Heart right ventricle (tissue), 16 donors: Measurements from ENCODE around the gene FBXL20. TPM values are rescaled to one million over a fixed set of nuclear protein-coding genes. Genes with fewer than 3 reads are reported as not detected.

Experiments
- ATAC-seq, 8 donors: fragments of 200-7000 bp; cut with Tn5 transposase; one replicate each; pipeline ENCODE4 v1.9.1; 2020; ENCODE audit warnings: mild to moderate bottlenecking in 8 of 8, moderate library complexity in 8 of 8, moderate number of reproducible peaks in 1 of 8
- DNase-seq, 2 donors: peaks; one replicate each; pipeline ENCODE4 v3.0.0-alpha.2; 2020
- H3K27ac ChIP-seq, 10 donors: fragments of 200-600 bp; sonication (generic) in 2 of 10; one replicate each; pipeline versions ENCODE4 v1.5.0 to v1.8.0; 2020 to 2022; ENCODE audit warnings: mild to moderate bottlenecking in 3 of 10
- H3K27me3 ChIP-seq, 7 donors: fragments of 200-600 bp; one replicate each; pipeline ENCODE4 v1.8.0; 2021 to 2022; ENCODE audit warnings: mild to moderate bottlenecking in 2 of 7
- H3K36me3 ChIP-seq, 9 donors: fragments of 200-600 bp; sonication (generic) in 1 of 9; one replicate each; pipeline versions ENCODE4 v1.5.0 to v1.8.0; 2020 to 2022; ENCODE audit warnings: mild to moderate bottlenecking in 2 of 9
- H3K4me1 ChIP-seq, 9 donors: fragments of 200-600 bp; sonication (generic) in 1 of 9; one replicate each; pipeline versions ENCODE4 v1.5.0 to v1.8.0; 2020 to 2022; ENCODE audit warnings: mild to moderate bottlenecking in 4 of 9
- H3K4me3 ChIP-seq, 10 donors: fragments of 200-600 bp; sonication (generic) in 2 of 10; one replicate each; pipeline versions ENCODE4 v1.5.0 to v1.8.0; 2020 to 2022; ENCODE audit warnings: mild to moderate bottlenecking in 7 of 10, moderate library complexity in 2 of 10
- H3K9me3 ChIP-seq, 11 donors: fragments of 200-600 bp in 10 of 11; sonication (generic) in 2 of 11; one replicate each; pipeline versions ENCODE4 v1.5.0 to v1.8.0; 2013 to 2022; ENCODE audit warnings: mild to moderate bottlenecking in 2 of 11, control low read depth in 1 of 11, moderate library complexity in 1 of 11
- WGBS, 2 donors: extraction: QIAGEN DNeasy Blood & Tissue Kit; methylation state at CpG; one replicate each; pipeline ENCODE4 v1.1.7; 2013; ENCODE audit warnings: inconsistent platforms in 1 of 2; 5-methylcytosine and 5-hydroxymethylcytosine counted together
- intact Hi-C, 10 donors: fragments of 100-400 bp; cut with DNase I; formaldehyde crosslinking; loops; one replicate each; pipeline versions ENCODE4 v1.11.1 to v1.14.2; 2022
- polyA plus RNA-seq, 2 donors: library from polyadenylated mRNA; stranded (reverse); fragments of 200-250 nt; gene quantifications; one replicate each; pipeline ENCODE4 v1.2.3, GENCODE V29; 2013
- total RNA-seq, 10 donors: library from RNA; stranded (reverse); fragmentation: NEBNext Ultra II Directional in 3 of 10; extraction: Animal tissue kit (Norgen Biotek cat#: 25700) in 3 of 10; gene quantifications; one replicate each; pipeline versions ENCODE4 v1.2.1 to v1.2.4, GENCODE V29; 2021 to 2023
- TF ChIP-seq, protein P1 (sequence below), 9 donors: fragments of 200-600 bp; sonication (generic) in 2 of 9; IDR thresholded peaks; one replicate each; pipeline versions ENCODE4 v1.5.0 to v1.8.0; 2021 to 2022; ENCODE audit warnings: antibody characterized with exemption in 9 of 9, mild to moderate bottlenecking in 5 of 9, moderate library complexity in 1 of 9
- donor health status: Arrhythmogenic right ventricular cardiomyopathy.
- donor health status: ischemic (EF 13 %, LVEDD 7.1; RV severe dilation, severe dysfunction).
- donor health status: healthy with polysubstance abuse.
- donor health status: DM: no; HTN: yes; CAD: no.
- donor health status: DM: no; HTN: no; CAD: no.
- donor health status: ischemic (EF 25% LVEDD 6.9; RV normal size, moderate dysfunction).
- donor health status: ischemic (EF 25% LVEDD 5.7; RV mildly dilated, moderate dysfunction).
- donor health status: healthy.
- donor health status: DM: yes; HTN: yes; CAD: no.
- donor health status: Ischemic cardiomyopathy.
- donor health status: ischemic (EF 35%, LVEDD 5.7; RV mildly dilated, moderate dysfunction).
- donor health status: nonischemic (EF 11% LVEDD 7.7; RV severe dilation, severe dysfunction).
- donor health status: DM: yes; HTN: yes; CAD: no.
- donor health status: PGD.
- donor health status: ischemic (EF 29% LVEDD 5.4; RV normal size, mild dysfunction).
- donor health status: nonischemic (EF 23%, LVEDD 6.1; RV moderate dilation, normal function).

The FBXL20 gene
- total and polyA plus RNA-seq, 12 donors = 1.7 to 19.7 (median 15.5) TPM

DNA sequence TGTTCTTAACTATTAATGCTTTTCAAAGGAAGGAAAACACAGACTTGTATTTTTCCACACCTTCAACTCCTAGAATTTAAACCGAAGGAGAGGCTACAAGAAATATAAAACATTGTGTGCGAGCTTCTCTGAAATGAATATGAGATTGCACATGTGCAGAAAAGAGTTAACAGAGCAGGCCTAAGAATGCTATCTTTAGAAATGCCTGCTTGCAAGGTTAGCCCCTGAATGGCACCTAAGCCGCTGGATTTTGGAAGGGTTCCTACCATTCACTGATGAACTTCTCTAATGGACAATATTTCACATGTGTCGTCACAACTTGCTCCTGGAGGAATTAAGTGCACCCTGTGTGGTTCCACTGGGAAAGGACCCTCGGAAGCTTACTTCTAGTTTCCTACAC, 69.3 kb downstream of the FBXL20 start:
- H3K27me3 ChIP-seq = no peaks in the 10 kb centered on the region
- intact Hi-C loops = no loop called here
- TF ChIP-seq, protein P1, sequence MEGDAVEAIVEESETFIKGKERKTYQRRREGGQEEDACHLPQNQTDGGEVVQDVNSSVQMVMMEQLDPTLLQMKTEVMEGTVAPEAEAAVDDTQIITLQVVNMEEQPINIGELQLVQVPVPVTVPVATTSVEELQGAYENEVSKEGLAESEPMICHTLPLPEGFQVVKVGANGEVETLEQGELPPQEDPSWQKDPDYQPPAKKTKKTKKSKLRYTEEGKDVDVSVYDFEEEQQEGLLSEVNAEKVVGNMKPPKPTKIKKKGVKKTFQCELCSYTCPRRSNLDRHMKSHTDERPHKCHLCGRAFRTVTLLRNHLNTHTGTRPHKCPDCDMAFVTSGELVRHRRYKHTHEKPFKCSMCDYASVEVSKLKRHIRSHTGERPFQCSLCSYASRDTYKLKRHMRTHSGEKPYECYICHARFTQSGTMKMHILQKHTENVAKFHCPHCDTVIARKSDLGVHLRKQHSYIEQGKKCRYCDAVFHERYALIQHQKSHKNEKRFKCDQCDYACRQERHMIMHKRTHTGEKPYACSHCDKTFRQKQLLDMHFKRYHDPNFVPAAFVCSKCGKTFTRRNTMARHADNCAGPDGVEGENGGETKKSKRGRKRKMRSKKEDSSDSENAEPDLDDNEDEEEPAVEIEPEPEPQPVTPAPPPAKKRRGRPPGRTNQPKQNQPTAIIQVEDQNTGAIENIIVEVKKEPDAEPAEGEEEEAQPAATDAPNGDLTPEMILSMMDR (IDR thresholded peaks at IDR 0.05) = no peak
- H3K4me3 ChIP-seq = no peak overlapping the region
- no peaks in the 10 kb centered on the region for H3K36me3 ChIP-seq
- peaks cover 2 to 58% (median 33%) of the 10 kb centered on the region in 9 donors for H3K4me1 ChIP-seq
- H3K9me3 ChIP-seq = no peaks in the 10 kb centered on the region
- peak in 1 of 8 donors; percentile 31 for ATAC-seq
- no peak for DNase-seq
- peak overlapping the region in 4 of 10 donors; percentile 17 to 59 (median 30) for H3K27ac ChIP-seq
- 50 to 69% methylated on average over 5 of the region's 5 CpGs for WGBS, 2 donors

DNA sequence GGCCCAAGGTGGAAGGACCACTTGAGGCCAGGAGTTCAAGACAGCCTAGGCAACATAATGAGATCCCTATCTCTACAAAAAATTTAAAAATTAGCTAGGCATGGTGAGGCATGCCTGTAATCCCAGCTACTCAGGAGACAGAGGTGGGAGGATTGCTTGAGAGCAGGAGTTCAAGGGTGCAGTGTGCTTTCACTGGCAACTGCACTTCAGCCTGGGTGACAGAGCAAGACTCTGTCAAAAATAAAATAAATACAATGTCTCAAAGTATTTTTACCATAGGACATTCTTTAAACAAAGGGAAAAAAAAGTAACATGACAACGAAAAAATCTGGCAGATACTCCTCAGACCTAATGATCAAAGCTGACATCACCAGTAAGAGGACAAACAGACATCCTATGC, 72.6 kb downstream of the FBXL20 start:
- Histone ChIP-seq H3K4me3 (no peak overlapping the region), H3K27me3 (no peaks in the 10 kb centered on the region), H3K9me3 (no peaks in the 10 kb centered on the region), H3K27ac (no peak overlapping the region), H3K4me1 (peaks cover 0 to 42% (median 12%) of the 10 kb centered on the region in 9 donors), H3K36me3 (peaks cover 0 to 4% (median 0%) of the 10 kb centered on the region in 9 donors)
- TF ChIP-seq, protein P1 (IDR thresholded peaks at IDR 0.05) = no peak
- ATAC-seq (no peak), DNase-seq (no peak)
- 29 to 31% methylated on average over 1 of the region's 1 CpG for WGBS, 2 donors
- intact Hi-C loops = no loop called here

DNA sequence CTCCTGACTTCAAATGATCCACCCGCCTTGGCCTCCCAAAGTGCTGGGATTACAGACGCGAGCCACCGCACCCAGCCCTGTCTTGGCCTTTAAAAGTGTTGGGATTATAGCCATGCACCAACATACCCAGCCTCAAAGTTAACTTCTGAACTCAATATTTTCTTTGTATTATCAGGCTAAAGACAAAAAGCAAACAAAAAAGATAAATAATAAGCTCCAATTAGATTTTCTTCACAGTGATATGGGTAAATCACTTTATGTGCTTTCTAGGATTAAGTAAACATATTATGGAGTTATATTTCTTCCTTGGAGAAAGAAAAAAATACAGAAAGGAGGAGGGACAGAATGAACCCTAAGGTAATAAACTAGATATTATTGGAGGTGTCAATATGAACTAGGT, 74.3 kb downstream of the FBXL20 start:
- intact Hi-C loops = no loop called here
- no peak overlapping the region for H3K4me3 ChIP-seq
- WGBS, 2 donors = 85 to 96% methylated on average over 4 of the region's 4 CpGs
- H3K36me3 ChIP-seq = peaks cover 0 to 4% (median 0%) of the 10 kb centered on the region in 9 donors
- no peak overlapping the region for H3K27ac ChIP-seq
- no peaks in the 10 kb centered on the region for H3K9me3 ChIP-seq
- ATAC-seq (no peak), DNase-seq (no peak)
- peaks cover 0 to 35% (median 10%) of the 10 kb centered on the region in 9 donors for H3K4me1 ChIP-seq
- TF ChIP-seq, protein P1 (IDR thresholded peaks at IDR 0.05) = no peak
- no peaks in the 10 kb centered on the region for H3K27me3 ChIP-seq

DNA sequence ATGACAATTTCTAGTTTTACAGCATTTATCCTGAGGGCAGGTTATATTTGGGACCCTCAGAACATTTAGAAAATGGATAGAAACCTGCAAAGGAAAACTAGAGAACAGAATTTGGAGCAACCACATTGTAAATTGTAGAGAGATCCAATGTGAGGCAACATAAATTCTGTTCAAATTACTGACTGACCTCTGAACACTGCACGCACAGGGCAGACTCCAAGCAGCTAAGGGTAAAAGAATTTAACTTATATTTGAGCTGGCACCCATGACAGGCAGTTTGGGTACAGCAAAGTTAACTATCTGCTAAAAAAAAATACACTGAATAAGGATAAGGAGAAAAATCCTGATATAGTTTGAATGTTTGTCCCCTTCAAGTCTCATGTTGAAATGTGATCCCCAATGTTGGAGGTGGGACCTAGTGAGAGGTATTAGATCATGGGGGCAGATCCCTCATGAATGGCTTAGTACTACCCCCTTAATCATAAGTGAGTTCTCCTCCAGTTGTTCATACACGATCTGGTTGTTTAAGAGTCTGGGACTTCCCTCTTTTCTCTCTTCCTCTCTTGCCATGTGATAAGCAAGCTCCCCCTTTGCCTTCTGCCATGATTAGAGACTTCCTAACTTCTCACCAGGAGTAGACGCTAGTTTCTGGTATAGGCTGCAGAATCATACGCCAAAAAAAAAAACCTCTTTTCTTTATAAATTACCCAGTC, 75.7 kb downstream of the FBXL20 start:
- ATAC-seq (no peak), DNase-seq (no peak)
- Histone ChIP-seq H3K36me3 (peaks cover 0 to 4% (median 0%) of the 10 kb centered on the region in 9 donors), H3K27ac (no peak overlapping the region), H3K27me3 (no peaks in the 10 kb centered on the region), H3K4me1 (peaks cover 0 to 21% (median 5%) of the 10 kb centered on the region in 9 donors), H3K4me3 (no peak overlapping the region), H3K9me3 (no peaks in the 10 kb centered on the region)
- intact Hi-C loops = no loop called here
- WGBS, 2 donors = 76 to 79% methylated on average over 4 of the region's 4 CpGs
- TF ChIP-seq, protein P1 (IDR thresholded peaks at IDR 0.05) = no peak
